Measurements from ENCODE around the gene SLC2A13.

GRCh38 chr12:40013847-40014246 is 92.0 kb downstream of the SLC2A13 start:
- TF ChIP-seq TAF1 (IDR thresholded peaks at IDR 0.05; ENCODE audit: borderline replicate concordance, low read depth, low read length) = no peak
- no peak for TF ChIP-seq POLR2A (IDR thresholded peaks at IDR 0.05; ENCODE audit: low read depth, low read length)
